Renal cortex interstitium (tissue), 15 donors: ENCODE results near the gene BBS4. TPM values are rescaled to one million over a fixed set of nuclear protein-coding genes. Genes with fewer than 3 reads are reported as not detected.
A peak's percentile ranks its signal among the peaks of the same experiment; 100 is the strongest.
"Not testable (repeated sequence)": the region's sequence is repeated elsewhere in the genome, so short reads cannot be mapped to it uniquely, and the experiment has no call there.

ENCODE experiments used
- DNase-seq, 11 donors: peaks; one replicate each; pipeline ENCODE4 v3.0.0-alpha.2; 2013; ENCODE audit warnings: low read depth in 9 of 11, low spot score in 4 of 11; ENCODE audit errors: extremely low read depth in 1 of 11
- long read RNA-seq, 16 experiments: transcript quantifications; one replicate each; lab custom pipeline, GENCODE V29; 2026
- polyA plus RNA-seq, 3 donors: library from polyadenylated mRNA; unstranded; fragments of 120-200 nt; gene quantifications; one replicate each; pipeline ENCODE4 v1.2.1, GENCODE V29; 2013; ENCODE audit not compliant: insufficient read length in 3 of 3

The BBS4 gene
- polyA plus RNA-seq, result 10 to 100 TPM; 36.4 to 48.5 (median 41.1) TPM
- long read RNA-seq, donor 1, partial matches to known transcripts, result 5 of 9 reads
- long read RNA-seq, donor 1, other reads (novel, unspliced or antisense), result 0 of 9 reads
- long read RNA-seq, donor 2, partial matches to known transcripts, result 0 of 2 reads
- long read RNA-seq, donor 2, other reads (novel, unspliced or antisense), result 0 of 2 reads
- long read RNA-seq, donor 3, transcript BBS4-201 (16 exons, 2,490 nt), result major isoform, 6 of 6 reads
- long read RNA-seq, donor 3, partial matches to known transcripts, result 0 of 6 reads
- long read RNA-seq, donor 3, other reads (novel, unspliced or antisense), result 0 of 6 reads
- long read RNA-seq, donor 4, partial matches to known transcripts, result 0 of 3 reads
- long read RNA-seq, donor 4, other reads (novel, unspliced or antisense), result 0 of 3 reads
- long read RNA-seq, donor 5, result 0 reads
- long read RNA-seq, donor 6, partial matches to known transcripts, result 0 of 3 reads
- long read RNA-seq, donor 6, other reads (novel, unspliced or antisense), result 0 of 3 reads
- long read RNA-seq, donor 7, transcript BBS4-201 (16 exons, 2,490 nt), result major isoform, 8 of 25 reads
- long read RNA-seq, donor 7, partial matches to known transcripts, result 7 of 25 reads
- long read RNA-seq, donor 7, other reads (novel, unspliced or antisense), result 10 of 25 reads
- long read RNA-seq, donor 8, result 0 reads
- long read RNA-seq, donor 9, partial matches to known transcripts, result 6 of 8 reads
- long read RNA-seq, donor 9, other reads (novel, unspliced or antisense), result 0 of 8 reads
- long read RNA-seq, donor 10, partial matches to known transcripts, result 0 of 2 reads
- long read RNA-seq, donor 10, other reads (novel, unspliced or antisense), result 0 of 2 reads
- long read RNA-seq, donor 11, partial matches to known transcripts, result 14 of 17 reads
- long read RNA-seq, donor 11, other reads (novel, unspliced or antisense), result 0 of 17 reads
- long read RNA-seq, donor 12, partial matches to known transcripts, result 0 of 6 reads
- long read RNA-seq, donor 12, other reads (novel, unspliced or antisense), result 5 of 6 reads
- long read RNA-seq, donor 13, result 0 reads
- long read RNA-seq, donor 14, partial matches to known transcripts, result 0 of 4 reads
- long read RNA-seq, donor 14, other reads (novel, unspliced or antisense), result 0 of 4 reads
- long read RNA-seq, donor 15, partial matches to known transcripts, result 0 of 1 reads
- long read RNA-seq, donor 15, other reads (novel, unspliced or antisense), result 0 of 1 reads
- long read RNA-seq, donor 16, partial matches to known transcripts, result 150 of 155 reads
- long read RNA-seq, donor 16, other reads (novel, unspliced or antisense), result 0 of 155 reads

GRCh38 chr15:72685925-72686794 lies at the start of gene BBS4, which contains the start of gene HIGD2B:
Gene BBS4, plus strand, starts transcription at chr15:72686207. Its CDS starts 21 bp downstream, at chr15:72686228.
Gene HIGD2B, minus strand, starts transcription at chr15:72686182. Its CDS starts 9,808 bp downstream, at chr15:72676374.
- peak; percentile 80 to 95 (median 91) for DNase-seq

- DNase-seq, result peak in 10 of 11 donors; percentile 20 to 64 (median 39)
Measured at GRCh38 chr15:72636519-72637282, 49.3 kb upstream of the BBS4 start.

GRCh38 chr15:72639759-72640483 lies 46.1 kb upstream of the BBS4 start:
- DNase-seq, result not testable (repeated sequence)

GRCh38 chr15:72642271-72642670 lies 43.7 kb upstream of the BBS4 start:
- DNase-seq, result not testable (repeated sequence)

GRCh38 chr15:72648631-72649253 lies 37.3 kb upstream of the BBS4 start:
- DNase-seq, result not testable (repeated sequence)

- not testable (repeated sequence) for DNase-seq
Measured at GRCh38 chr15:72654397-72654796, 31.6 kb upstream of the BBS4 start, which contains the start of gene GOLGA6B. Gene GOLGA6B, plus strand, starts transcription at chr15:72654697. Its CDS starts 41 bp downstream, at chr15:72654738.

- DNase-seq, result not testable (repeated sequence)
Measured at GRCh38 chr15:72656014-72656413, 30.0 kb upstream of the BBS4 start.

- not testable (repeated sequence) for DNase-seq
Measured at GRCh38 chr15:72661081-72661480, 24.9 kb upstream of the BBS4 start.

GRCh38 chr15:72663931-72664330 lies 22.1 kb upstream of the BBS4 start:
- not testable (repeated sequence) for DNase-seq

GRCh38 chr15:72665706-72666105 lies 20.3 kb upstream of the BBS4 start:
- DNase-seq, result not testable (repeated sequence)

GRCh38 chr15:72669803-72670202 lies 16.2 kb upstream of the BBS4 start:
- DNase-seq, result not testable (repeated sequence)

GRCh38 chr15:72670656-72671352 lies 15.2 kb upstream of the BBS4 start:
- peak in 10 of 11 donors; percentile 41 to 71 (median 58) for DNase-seq

GRCh38 chr15:72671525-72671924 lies 14.5 kb upstream of the BBS4 start:
- DNase-seq, result no peak

GRCh38 chr15:72676838-72677237 lies 9.2 kb upstream of the BBS4 start:
- no peak for DNase-seq

GRCh38 chr15:72680931-72681330 lies 5.1 kb upstream of the BBS4 start:
- no peak for DNase-seq
